GM21447 (cell line): ENCODE results near the gene SERPINA6.
"Not testable (repeated sequence)": the region's sequence is repeated elsewhere in the genome, so short reads cannot be mapped to it uniquely, and the experiment has no call there.

Experiments
- ATAC-seq: cut with Tn5 transposase; IDR thresholded peaks from one replicate; pipeline ENCODE4 v1.9.1; 2021; ENCODE audit not compliant: unreplicated experiment

SERPINA6 gene

GRCh38 chr14:94293578-94293924 is 29.6 kb downstream of the SERPINA6 start:
- ATAC-seq, result no peak

- no peak for ATAC-seq
Measured at GRCh38 chr14:94292872-94293577, 30.1 kb downstream of the SERPINA6 start, which contains the start of gene SERPINA10. SERPINA10 (minus strand) TSS chr14:94293268; CDS start chr14:94290593, 2,675 bp downstream.

GRCh38 chr14:94292526-94292871 is 30.6 kb downstream of the SERPINA6 start:
- ATAC-seq, result no peak

- ATAC-seq, result no peak
Measured at GRCh38 chr14:94291906-94292525, 31.1 kb downstream of the SERPINA6 start.

GRCh38 chr14:94291159-94291905 is 31.8 kb downstream of the SERPINA6 start:
- no peak for ATAC-seq

- no peak for ATAC-seq
Measured at GRCh38 chr14:94290197-94290596, 32.9 kb downstream of the SERPINA6 start.

GRCh38 chr14:94288610-94289465 is 34.3 kb downstream of the SERPINA6 start:
- no peak for ATAC-seq

- no peak for ATAC-seq
Measured at GRCh38 chr14:94285158-94285557, 38.0 kb downstream of the SERPINA6 start.

- no peak for ATAC-seq
Measured at GRCh38 chr14:94284221-94284620, 38.9 kb downstream of the SERPINA6 start.

GRCh38 chr14:94282991-94283723 is 40.0 kb downstream of the SERPINA6 start:
- no peak for ATAC-seq

GRCh38 chr14:94278731-94279130 is 44.4 kb downstream of the SERPINA6 start:
- ATAC-seq, result no peak

- ATAC-seq, result not testable (repeated sequence)
Measured at GRCh38 chr14:94276898-94277561, 46.1 kb downstream of the SERPINA6 start.

- no peak for ATAC-seq
Measured at GRCh38 chr14:94269156-94269555, 54.0 kb downstream of the SERPINA6 start.

GRCh38 chr14:94268582-94268981 is 54.6 kb downstream of the SERPINA6 start:
- not testable (repeated sequence) for ATAC-seq

GRCh38 chr14:94267352-94267751 is 55.8 kb downstream of the SERPINA6 start:
- ATAC-seq, result no peak

- ATAC-seq, result not testable (repeated sequence)
Measured at GRCh38 chr14:94264195-94264594, 58.9 kb downstream of the SERPINA6 start.
